Fibroblast of skin of left biceps (primary cell): ENCODE data around the gene OR2T5.
"Not testable (repeated sequence)": the region's sequence is repeated elsewhere in the genome, so short reads cannot be mapped to it uniquely, and the experiment has no call there.

Experiments
- DNase-seq, 2 experiments: peaks; one replicate each; pipeline ENCODE4 v3.0.0-alpha.2; 2013; ENCODE audit warnings: low read depth in 2 of 2

The OR2T5 gene

DNA sequence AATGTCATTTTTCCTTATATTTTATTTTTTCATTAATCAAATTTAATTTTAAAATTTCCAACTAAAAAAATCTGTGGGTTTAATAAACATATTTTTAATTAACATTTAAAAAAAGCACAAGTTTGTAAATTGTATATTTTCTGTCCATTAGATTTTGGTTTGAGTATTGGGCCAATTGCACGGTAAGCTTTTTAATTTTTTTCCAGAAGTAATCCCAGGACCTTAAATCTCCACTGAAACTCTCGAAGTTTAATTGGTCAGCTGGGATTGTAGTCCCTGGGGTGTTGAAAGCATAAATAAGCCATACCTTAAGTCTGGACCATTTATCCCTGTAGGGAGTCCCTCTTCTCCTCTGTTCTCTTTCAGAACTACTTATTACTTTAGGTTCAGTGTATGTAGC lies 19.4 kb downstream of the OR2T5 start, which contains the start of gene OR2G6:
OR2G6 (plus strand) TSS at position 301 of the 400 bp plus-strand sequence. CDS start 13,574 bp downstream, outside the sequence.
- not testable (repeated sequence) for DNase-seq

DNA sequence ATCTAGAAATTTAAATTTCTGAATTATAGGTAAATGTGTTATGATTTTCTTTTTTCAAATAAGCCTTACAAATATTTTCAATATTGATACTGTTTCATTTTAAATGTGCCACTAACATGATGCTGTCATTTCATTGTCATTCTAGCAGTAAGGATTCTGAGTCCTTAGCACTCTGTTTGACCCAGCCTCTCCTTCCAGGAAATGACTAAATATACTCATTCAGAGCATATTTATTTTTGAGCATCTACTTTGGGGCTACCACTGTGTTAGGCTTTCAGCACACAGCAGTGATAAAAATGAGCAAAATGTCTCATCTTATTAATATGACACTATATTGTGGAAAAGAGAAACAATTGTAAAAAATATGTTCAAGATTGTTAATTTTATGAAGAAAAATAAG lies 21.8 kb downstream of the OR2T5 start:
- DNase-seq: not testable (repeated sequence)

DNA sequence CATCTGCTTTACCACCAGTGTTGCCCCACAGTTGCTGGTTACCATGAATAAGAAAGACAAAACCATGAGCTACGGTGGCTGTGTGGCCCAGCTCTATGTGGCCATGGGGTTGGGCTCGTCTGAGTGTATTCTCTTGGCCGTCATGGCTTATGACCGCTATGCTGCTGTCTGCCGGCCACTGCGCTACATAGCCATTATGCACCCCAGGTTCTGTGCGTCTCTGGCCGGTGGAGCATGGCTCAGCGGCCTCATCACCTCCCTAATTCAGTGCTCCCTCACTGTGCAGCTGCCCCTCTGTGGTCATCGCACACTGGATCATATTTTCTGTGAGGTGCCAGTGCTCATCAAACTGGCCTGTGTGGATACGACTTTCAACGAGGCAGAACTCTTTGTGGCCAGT lies 33.5 kb downstream of the OR2T5 start:
- no peak for DNase-seq

DNA sequence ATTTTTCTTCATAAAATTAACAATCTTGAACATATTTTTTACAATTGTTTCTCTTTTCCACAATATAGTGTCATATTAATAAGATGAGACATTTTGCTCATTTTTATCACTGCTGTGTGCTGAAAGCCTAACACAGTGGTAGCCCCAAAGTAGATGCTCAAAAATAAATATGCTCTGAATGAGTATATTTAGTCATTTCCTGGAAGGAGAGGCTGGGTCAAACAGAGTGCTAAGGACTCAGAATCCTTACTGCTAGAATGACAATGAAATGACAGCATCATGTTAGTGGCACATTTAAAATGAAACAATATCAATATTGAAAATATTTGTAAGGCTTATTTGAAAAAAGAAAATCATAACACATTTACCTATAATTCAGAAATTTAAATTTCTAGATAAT lies 49.1 kb downstream of the OR2T5 start:
- DNase-seq: not testable (repeated sequence)
